H1 (cell line): ENCODE data around the gene COL4A1.

Experiments
- BACH1 ChIP-seq: IDR thresholded peaks from 2 replicates; pipeline ENCODE4 v1.6.1; 2012; ENCODE audit warnings: low read length, improper control_type of control experiment
- CHD1 ChIP-seq: IDR thresholded peaks from 2 replicates; pipeline ENCODE4 v1.6.1; 2012; ENCODE audit warnings: low read depth, low read length, improper control_type of control experiment
- CHD2 ChIP-seq: IDR thresholded peaks from 2 replicates; pipeline ENCODE4 v1.6.1; 2012; ENCODE audit warnings: low read length, improper control_type of control experiment
- EGR1 ChIP-seq: IDR thresholded peaks from 2 replicates; pipeline ENCODE4 v1.6.1; 2011; ENCODE audit warnings: low read depth, low read length, borderline replicate concordance
- EP300 ChIP-seq, 2 experiments: IDR thresholded peaks; 1 replicate in 1 of 2; 2 replicates in 1 of 2; pipeline ENCODE4 v1.6.1; 2011 to 2012; ENCODE audit warnings: low read depth in 2 of 2, low read length in 2 of 2, mild to moderate bottlenecking in 2 of 2, borderline replicate concordance in 1 of 2, inconsistent platforms in 1 of 2, moderate library complexity in 1 of 2
- KDM5A ChIP-seq: fragments of 200-600 bp; IDR thresholded peaks from 2 replicates; pipeline ENCODE4 v1.7.1; 2012; ENCODE audit warnings: mild to moderate bottlenecking, low read length, inconsistent platforms, mixed read lengths
- POLR2A ChIP-seq, 2 experiments: IDR thresholded peaks; 1 replicate in 1 of 2; 2 replicates in 1 of 2; pipeline ENCODE4 v1.6.1; 2011; ENCODE audit warnings: low read depth in 2 of 2, low read length in 2 of 2, mild to moderate bottlenecking in 2 of 2; ENCODE audit errors: control extremely low read depth in 1 of 2
- POLR2AphosphoS5 ChIP-seq: IDR thresholded peaks from 2 replicates; pipeline ENCODE4 v1.6.1; 2011; ENCODE audit warnings: low read depth, low read length
- RNF2 ChIP-seq: fragments of 200-900, 300-1000 bp; sonication (generic); IDR thresholded peaks from 2 replicates; pipeline ENCODE4 v1.7.1; 2016; ENCODE audit warnings: borderline replicate concordance, low read depth, mild to moderate bottlenecking, antibody characterized with exemption, low read length; ENCODE audit not compliant: poor library complexity, severe bottlenecking; ENCODE audit errors: missing control alignments
- SIN3A ChIP-seq, 2 experiments: IDR thresholded peaks in 1 of 2; conservative IDR thresholded peaks in 1 of 2; 2 replicates each; pipeline ENCODE4 v1.6.1; 2011 to 2012; ENCODE audit warnings: low read length in 2 of 2, improper control_type of control experiment in 1 of 2, low read depth in 1 of 2, mild to moderate bottlenecking in 1 of 2
- SUZ12 ChIP-seq: fragments of 200-600 bp; sonication (generic); IDR thresholded peaks from 2 replicates; pipeline ENCODE4 v1.6.1; 2012; ENCODE audit warnings: mild to moderate bottlenecking, inconsistent platforms, low read length, moderate library complexity, mixed read lengths
- TF ChIP-seq, protein P1 (sequence below), 3 experiments: IDR thresholded peaks; 1 replicate in 2 of 3; 2 replicates in 1 of 3; pipeline versions ENCODE4 v1.5.1 to v1.6.1; 2011; ENCODE audit warnings: low read length in 3 of 3, mild to moderate bottlenecking in 3 of 3, inconsistent platforms in 2 of 3, low read depth in 1 of 3, moderate library complexity in 1 of 3; ENCODE audit not compliant: insufficient read depth in 1 of 3; ENCODE audit errors: control extremely low read depth in 1 of 3
- TF ChIP-seq, protein P2 (sequence below): IDR thresholded peaks from 2 replicates; pipeline ENCODE4 v1.6.1; 2011; ENCODE audit warnings: low read length, improper control_type of control experiment

DNA sequence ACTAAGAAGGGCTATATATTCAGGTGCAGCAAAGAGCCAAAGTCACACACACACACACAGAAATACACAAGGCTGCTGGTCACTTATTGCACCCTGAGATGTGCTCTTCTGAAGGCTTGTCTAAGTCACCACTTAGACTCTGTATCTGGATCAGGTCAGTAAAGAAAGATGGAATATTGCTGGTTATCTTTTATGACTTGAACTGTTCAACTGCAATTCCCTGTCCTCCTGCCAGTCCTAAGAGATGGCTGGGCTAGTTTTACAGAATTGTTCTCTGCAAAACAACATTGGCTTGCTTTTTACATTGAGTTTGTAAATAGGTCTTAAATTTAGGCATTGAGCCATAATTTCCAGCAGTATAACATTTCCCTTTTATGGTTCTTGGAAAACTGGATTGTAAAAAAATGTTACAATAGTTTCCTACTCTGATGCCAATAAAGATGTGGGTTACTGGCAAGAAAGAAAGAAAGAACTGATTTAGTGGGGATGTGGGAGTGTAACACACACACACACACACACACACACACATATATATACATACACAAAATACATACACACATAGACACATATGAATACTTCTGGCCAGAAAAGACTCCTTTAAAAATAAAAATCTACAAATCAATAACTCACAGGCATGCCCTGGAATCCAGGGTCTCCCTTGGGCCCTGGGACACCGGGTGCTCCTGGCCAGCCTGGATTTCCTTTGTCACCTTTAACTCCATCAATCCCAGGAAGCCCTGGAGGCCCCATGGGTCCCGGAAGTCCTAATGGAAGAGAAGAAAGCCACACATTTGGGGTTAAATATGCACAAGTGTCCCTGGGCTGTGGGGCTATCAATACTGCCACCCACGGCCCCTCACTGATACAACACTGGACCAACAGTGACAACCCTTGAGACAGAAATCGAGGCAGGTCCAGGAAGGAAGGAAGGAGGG is 137.7 kb downstream of the COL4A1 start:
- TF ChIP-seq, protein P1, sequence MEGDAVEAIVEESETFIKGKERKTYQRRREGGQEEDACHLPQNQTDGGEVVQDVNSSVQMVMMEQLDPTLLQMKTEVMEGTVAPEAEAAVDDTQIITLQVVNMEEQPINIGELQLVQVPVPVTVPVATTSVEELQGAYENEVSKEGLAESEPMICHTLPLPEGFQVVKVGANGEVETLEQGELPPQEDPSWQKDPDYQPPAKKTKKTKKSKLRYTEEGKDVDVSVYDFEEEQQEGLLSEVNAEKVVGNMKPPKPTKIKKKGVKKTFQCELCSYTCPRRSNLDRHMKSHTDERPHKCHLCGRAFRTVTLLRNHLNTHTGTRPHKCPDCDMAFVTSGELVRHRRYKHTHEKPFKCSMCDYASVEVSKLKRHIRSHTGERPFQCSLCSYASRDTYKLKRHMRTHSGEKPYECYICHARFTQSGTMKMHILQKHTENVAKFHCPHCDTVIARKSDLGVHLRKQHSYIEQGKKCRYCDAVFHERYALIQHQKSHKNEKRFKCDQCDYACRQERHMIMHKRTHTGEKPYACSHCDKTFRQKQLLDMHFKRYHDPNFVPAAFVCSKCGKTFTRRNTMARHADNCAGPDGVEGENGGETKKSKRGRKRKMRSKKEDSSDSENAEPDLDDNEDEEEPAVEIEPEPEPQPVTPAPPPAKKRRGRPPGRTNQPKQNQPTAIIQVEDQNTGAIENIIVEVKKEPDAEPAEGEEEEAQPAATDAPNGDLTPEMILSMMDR (IDR thresholded peaks at IDR 0.05; ENCODE audit: control extremely low read depth in 1 of 3, insufficient read depth in 1 of 3, low read depth in 1 of 3, low read length in 3 of 3) = no peak
- TF ChIP-seq SUZ12 (no peak), SIN3A (conservative IDR thresholded peaks at IDR 0.05 in 1 of 2, IDR thresholded peaks at IDR 0.05 in 1 of 2; ENCODE audit: low read depth in 1 of 2, low read length in 2 of 2) (no peak), KDM5A (no peak), EGR1 (no peak), POLR2A (IDR thresholded peaks at IDR 0.05; ENCODE audit: control extremely low read depth in 1 of 2, low read depth in 2 of 2, low read length in 2 of 2) (no peak), RNF2 (no peak), CHD2 (no peak), CHD1 (no peak), POLR2AphosphoS5 (no peak), BACH1 (no peak), EP300 (IDR thresholded peaks at IDR 0.05; ENCODE audit: borderline replicate concordance in 1 of 2, low read depth in 2 of 2, low read length in 2 of 2) (no peak)
- TF ChIP-seq, protein P2, sequence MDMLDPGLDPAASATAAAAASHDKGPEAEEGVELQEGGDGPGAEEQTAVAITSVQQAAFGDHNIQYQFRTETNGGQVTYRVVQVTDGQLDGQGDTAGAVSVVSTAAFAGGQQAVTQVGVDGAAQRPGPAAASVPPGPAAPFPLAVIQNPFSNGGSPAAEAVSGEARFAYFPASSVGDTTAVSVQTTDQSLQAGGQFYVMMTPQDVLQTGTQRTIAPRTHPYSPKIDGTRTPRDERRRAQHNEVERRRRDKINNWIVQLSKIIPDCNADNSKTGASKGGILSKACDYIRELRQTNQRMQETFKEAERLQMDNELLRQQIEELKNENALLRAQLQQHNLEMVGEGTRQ = no peak
